ENCODE measurements around the gene NBEA. TPM values are rescaled to one million over a fixed set of nuclear protein-coding genes. Genes with fewer than 3 reads are reported as not detected.

NBEA gene
- total RNA-seq, 4 donors from 2014 or later, result 21.5 to 60.4 (median 27.9) TPM

DNA sequence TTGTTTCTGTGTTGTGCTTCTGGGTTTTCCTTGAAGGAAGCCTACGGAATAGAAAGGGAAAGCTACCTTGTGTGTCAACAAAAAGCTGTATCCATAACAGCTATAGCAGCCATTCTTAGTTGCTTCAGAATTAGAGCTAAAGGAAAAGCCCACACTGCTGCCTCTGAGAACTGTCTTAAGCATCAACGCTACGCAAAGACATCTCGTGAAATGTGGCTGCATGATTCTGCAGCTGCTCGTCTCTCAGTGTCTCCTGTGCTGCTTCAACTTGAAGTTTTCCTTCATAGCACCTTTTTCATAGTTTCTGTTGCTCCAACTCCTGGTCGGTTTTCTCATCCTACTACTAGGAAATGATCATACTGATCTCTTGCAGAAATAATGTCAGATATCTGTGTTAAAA, 675.4 kb downstream of the NBEA start:
- 88 to 89% methylated on average over 6 of the region's 6 CpGs for WGBS, 2 donors
- Histone ChIP-seq H3K27ac (no peak overlapping the region), H3K4me3 (replicated peaks in 1 of 3) (no peak overlapping the region), H3K27me3 (no peaks in the 10 kb centered on the region), H3K36me3 (no peaks in the 10 kb centered on the region), H3K9me3 (no peaks in the 10 kb centered on the region), H3K4me1 (no peaks in the 10 kb centered on the region)
- DNase-seq, result no peak
- intact Hi-C loops (cut with DNase I), result no loop called here
- no peak for TF ChIP-seq POLR2A (IDR thresholded peaks at IDR 0.05)
- TF ChIP-seq, protein P1, sequence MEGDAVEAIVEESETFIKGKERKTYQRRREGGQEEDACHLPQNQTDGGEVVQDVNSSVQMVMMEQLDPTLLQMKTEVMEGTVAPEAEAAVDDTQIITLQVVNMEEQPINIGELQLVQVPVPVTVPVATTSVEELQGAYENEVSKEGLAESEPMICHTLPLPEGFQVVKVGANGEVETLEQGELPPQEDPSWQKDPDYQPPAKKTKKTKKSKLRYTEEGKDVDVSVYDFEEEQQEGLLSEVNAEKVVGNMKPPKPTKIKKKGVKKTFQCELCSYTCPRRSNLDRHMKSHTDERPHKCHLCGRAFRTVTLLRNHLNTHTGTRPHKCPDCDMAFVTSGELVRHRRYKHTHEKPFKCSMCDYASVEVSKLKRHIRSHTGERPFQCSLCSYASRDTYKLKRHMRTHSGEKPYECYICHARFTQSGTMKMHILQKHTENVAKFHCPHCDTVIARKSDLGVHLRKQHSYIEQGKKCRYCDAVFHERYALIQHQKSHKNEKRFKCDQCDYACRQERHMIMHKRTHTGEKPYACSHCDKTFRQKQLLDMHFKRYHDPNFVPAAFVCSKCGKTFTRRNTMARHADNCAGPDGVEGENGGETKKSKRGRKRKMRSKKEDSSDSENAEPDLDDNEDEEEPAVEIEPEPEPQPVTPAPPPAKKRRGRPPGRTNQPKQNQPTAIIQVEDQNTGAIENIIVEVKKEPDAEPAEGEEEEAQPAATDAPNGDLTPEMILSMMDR (IDR thresholded peaks at IDR 0.05), result no peak

GRCh38 chr13:35618565-35619083, 676.6 kb downstream of the NBEA start:
- H3K27me3 ChIP-seq, result no peaks in the 10 kb centered on the region
- DNase-seq, result no peak
- no peak overlapping the region for H3K4me3 ChIP-seq (replicated peaks in 1 of 3)
- TF ChIP-seq, protein P1 (IDR thresholded peaks at IDR 0.05), result no peak
- no peak for TF ChIP-seq POLR2A (IDR thresholded peaks at IDR 0.05)
- no peaks in the 10 kb centered on the region for H3K9me3 ChIP-seq
- WGBS, 2 donors, result 96 to 97% methylated on average over 5 of the region's 5 CpGs
- intact Hi-C loops (cut with DNase I), result no loop called here
- H3K27ac ChIP-seq, result no peak overlapping the region
- no peaks in the 10 kb centered on the region for H3K36me3 ChIP-seq
- H3K4me1 ChIP-seq, result no peaks in the 10 kb centered on the region

DNA sequence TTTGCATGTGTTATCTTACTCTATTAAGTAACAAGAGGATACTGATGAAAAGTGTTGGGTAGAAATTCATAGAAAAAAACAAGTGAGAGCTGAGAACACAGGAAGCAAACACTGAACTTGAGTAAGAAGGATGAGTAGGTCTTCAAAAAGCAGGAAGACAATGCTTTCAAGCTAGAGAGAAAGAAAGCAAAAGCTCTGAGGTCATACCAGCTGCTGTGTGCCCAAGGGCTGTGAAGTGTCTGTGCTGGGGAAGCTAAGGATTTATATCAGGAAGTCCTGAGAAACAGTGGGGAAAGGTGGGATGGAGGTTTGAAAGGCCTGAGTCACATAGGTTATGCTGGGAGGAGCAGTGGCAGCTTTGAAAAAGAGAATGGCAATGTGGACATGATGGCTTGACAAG, 679.9 kb downstream of the NBEA start:
- Histone ChIP-seq H3K9me3 (no peaks in the 10 kb centered on the region), H3K36me3 (no peaks in the 10 kb centered on the region), H3K4me3 (replicated peaks in 1 of 3) (no peak overlapping the region), H3K27me3 (no peaks in the 10 kb centered on the region), H3K4me1 (no peaks in the 10 kb centered on the region), H3K27ac (no peak overlapping the region)
- intact Hi-C loops (cut with DNase I), result no loop called here
- no peak for TF ChIP-seq POLR2A (IDR thresholded peaks at IDR 0.05)
- TF ChIP-seq, protein P1 (IDR thresholded peaks at IDR 0.05), result no peak
- DNase-seq, result no peak

- Histone ChIP-seq H3K4me1 (no peaks in the 10 kb centered on the region), H3K36me3 (no peaks in the 10 kb centered on the region), H3K27me3 (no peaks in the 10 kb centered on the region), H3K4me3 (replicated peaks in 1 of 3) (no peak overlapping the region), H3K9me3 (no peaks in the 10 kb centered on the region), H3K27ac (no peak overlapping the region)
- 97% methylated on average over 2 of the region's 2 CpGs for WGBS, 2 donors
- TF ChIP-seq, protein P1 (IDR thresholded peaks at IDR 0.05), result no peak
- no peak for TF ChIP-seq POLR2A (IDR thresholded peaks at IDR 0.05)
- intact Hi-C loops (cut with DNase I), result no loop called here
- no peak for DNase-seq
Measured at GRCh38 chr13:35629026-35629425, 687.0 kb downstream of the NBEA start.

DNA sequence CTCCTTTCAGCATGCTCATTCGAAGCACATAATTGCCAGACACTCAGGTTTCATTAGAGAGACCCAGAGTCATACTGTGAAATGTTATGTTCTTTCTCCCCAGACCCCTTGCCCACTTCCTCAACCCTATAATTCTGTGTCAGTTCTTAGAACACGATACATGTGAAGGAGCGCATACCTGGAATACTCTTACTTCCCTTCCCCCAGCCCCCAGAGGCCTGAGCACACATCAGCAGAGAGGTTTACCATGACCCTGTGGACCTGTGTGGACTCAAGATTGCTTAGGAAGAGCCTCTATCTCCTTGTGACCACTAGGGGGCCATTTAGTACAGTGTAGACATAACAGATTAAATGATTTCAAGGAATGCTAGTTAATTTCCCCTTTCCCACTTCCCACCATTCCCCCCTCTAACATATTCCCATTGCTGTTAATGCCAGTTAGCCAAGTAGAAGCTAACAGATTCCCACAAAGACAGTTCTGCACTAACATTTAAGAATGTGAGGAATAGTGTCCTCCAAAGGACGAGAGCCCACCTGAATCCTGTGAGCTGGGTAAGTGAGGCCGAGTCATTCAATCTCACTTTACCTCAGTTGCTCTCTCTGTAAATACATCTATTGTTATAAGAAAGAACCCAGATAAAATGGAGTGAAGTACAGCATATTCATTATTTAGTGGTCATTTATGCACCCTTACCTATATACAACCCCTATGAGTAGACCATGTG, 688.6 kb downstream of the NBEA start:
- no peak overlapping the region for H3K4me3 ChIP-seq (replicated peaks in 1 of 3)
- H3K27me3 ChIP-seq, result no peaks in the 10 kb centered on the region
- intact Hi-C loops (cut with DNase I), result loop anchor here (10.0 kb wide), 1 partner anchor 184 kb away; no protein-coding TSS in a partner anchor
- H3K9me3 ChIP-seq, result no peaks in the 10 kb centered on the region
- H3K27ac ChIP-seq, result no peak overlapping the region
- 64 to 69% methylated on average over 5 of the region's 5 CpGs for WGBS, 2 donors
- H3K36me3 ChIP-seq, result no peaks in the 10 kb centered on the region
- DNase-seq, result no peak
- no peak for TF ChIP-seq POLR2A (IDR thresholded peaks at IDR 0.05)
- TF ChIP-seq, protein P1 (IDR thresholded peaks at IDR 0.05), result peak; percentile 9 to 56 (median 40)
- H3K4me1 ChIP-seq, result no peaks in the 10 kb centered on the region

Measured in thyroid gland (tissue), 4 donors.